Ramos (cell line): ENCODE data around the gene ELN.

Source experiments
- in situ Hi-C: fragments of 300-500 bp; cut with MboI; formaldehyde crosslinking; loops from one replicate; pipeline ENCODE4 v1.14.3; 2022; ENCODE audit warnings: low sequenced_read_pairs; ENCODE audit not compliant: unreplicated experiment

ELN gene

GRCh38 chr7:74056096-74056915, 28.3 kb downstream of the ELN start:
- in situ Hi-C loops: no loop called here

GRCh38 chr7:74057216-74057925, 29.4 kb downstream of the ELN start:
- in situ Hi-C loops: no loop called here

GRCh38 chr7:74057987-74058386, 30.0 kb downstream of the ELN start:
- in situ Hi-C loops: no loop called here

- in situ Hi-C loops: no loop called here
Observed at GRCh38 chr7:74058486-74058885, 30.5 kb downstream of the ELN start.

GRCh38 chr7:74059037-74059436, 31.1 kb downstream of the ELN start:
- in situ Hi-C loops: no loop called here

GRCh38 chr7:74059681-74060588, 32.0 kb downstream of the ELN start:
- in situ Hi-C loops: no loop called here

GRCh38 chr7:74061840-74062539, 34.0 kb downstream of the ELN start:
- in situ Hi-C loops: no loop called here

GRCh38 chr7:74063223-74063641, 35.3 kb downstream of the ELN start:
- in situ Hi-C loops: no loop called here

- in situ Hi-C loops: no loop called here
Observed at GRCh38 chr7:74063646-74064045, 35.7 kb downstream of the ELN start.

GRCh38 chr7:74064696-74065095, 36.7 kb downstream of the ELN start:
- in situ Hi-C loops: loop anchor here (5.0 kb wide), 2 partner anchors 113 to 338 kb away; no protein-coding TSS in a partner anchor

GRCh38 chr7:74066626-74067025, 38.7 kb downstream of the ELN start:
- in situ Hi-C loops: loop anchor here (5.0 kb wide), 2 partner anchors 111 to 336 kb away; no protein-coding TSS in a partner anchor

- in situ Hi-C loops: loop anchor here (5.0 kb wide), 2 partner anchors 109 to 334 kb away; no protein-coding TSS in a partner anchor
Observed at GRCh38 chr7:74068378-74069085, 40.6 kb downstream of the ELN start.

GRCh38 chr7:74069086-74069541, 41.1 kb downstream of the ELN start:
- in situ Hi-C loops: loop anchor here (5.0 kb wide), 2 partner anchors 108 to 333 kb away; no protein-coding TSS in a partner anchor

GRCh38 chr7:74069790-74070618, 42.0 kb downstream of the ELN start:
- in situ Hi-C loops: loop anchor here (5.0 kb wide), 2 partner anchors 107 to 332 kb away; no protein-coding TSS in a partner anchor

GRCh38 chr7:74070619-74070921, 42.6 kb downstream of the ELN start:
- in situ Hi-C loops: no loop called here

GRCh38 chr7:74071121-74071520, 43.1 kb downstream of the ELN start:
- in situ Hi-C loops: no loop called here

GRCh38 chr7:74074770-74075169, 46.8 kb downstream of the ELN start:
- in situ Hi-C loops: no loop called here

- in situ Hi-C loops: no loop called here
Observed at GRCh38 chr7:74078461-74078860, 50.5 kb downstream of the ELN start.
